ENCODE results near the gene NREP. TPM values are rescaled to one million over a fixed set of nuclear protein-coding genes. Genes with fewer than 3 reads are reported as not detected.

Gene NREP, protein sequence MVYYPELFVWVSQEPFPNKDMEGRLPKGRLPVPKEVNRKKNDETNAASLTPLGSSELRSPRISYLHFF
- 1 to 10 TPM; 4.6 to 7.5 TPM for polyA plus RNA-seq

DNA sequence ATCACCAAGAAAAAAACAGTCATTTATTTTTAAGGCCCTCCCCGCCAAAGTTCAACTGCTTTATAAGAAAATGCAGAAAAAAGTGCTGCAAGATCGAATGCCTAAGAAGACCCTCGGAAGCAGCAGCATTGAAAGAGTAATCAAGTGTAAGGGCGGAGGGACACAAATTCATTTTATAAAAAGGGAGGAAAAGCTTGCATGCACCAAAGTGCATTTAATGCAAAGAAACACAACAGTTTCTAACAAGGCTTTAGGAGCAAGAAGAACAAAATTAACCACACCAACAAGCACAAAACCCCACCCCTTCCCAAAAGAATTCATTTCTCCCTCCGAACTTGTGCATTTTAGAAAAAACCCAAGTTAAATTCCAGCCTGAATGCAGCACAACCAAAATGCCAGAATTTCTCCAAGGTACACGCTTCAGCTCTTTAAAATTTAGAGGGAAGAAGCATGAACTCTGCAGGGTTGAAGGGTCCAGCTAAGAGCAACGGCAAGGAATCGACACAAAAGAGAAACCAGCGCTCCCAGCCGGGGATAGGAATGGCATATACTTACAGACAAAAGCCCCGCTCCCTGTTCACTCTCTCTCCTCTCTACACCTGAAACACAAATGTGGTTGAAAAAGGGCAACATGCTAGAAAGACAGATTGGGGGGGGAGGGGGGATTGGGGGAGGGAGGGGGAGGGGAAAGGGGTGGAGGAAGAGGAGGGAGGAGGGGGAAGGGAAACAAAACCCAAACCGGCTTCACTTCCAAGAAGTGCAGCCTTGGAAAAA lies at the start of gene NREP:
TSS of gene NREP (minus strand) at position 614 of the 774 bp plus-strand sequence. CDS start 1,422 bp downstream, outside the sequence.
- Histone ChIP-seq H3K4me1 (ENCODE audit: control insufficient read depth in 2 of 2, insufficient read depth in 2 of 2, low read length in 1 of 2) (no peaks in the 10 kb centered on the region), H3K36me3 (ENCODE audit: control insufficient read depth in 2 of 2, insufficient read depth in 2 of 2, low read length in 1 of 2) (no peaks in the 10 kb centered on the region)
- WGBS, 2 donors, result 4% methylated on average over 12 of the region's 12 CpGs

DNA sequence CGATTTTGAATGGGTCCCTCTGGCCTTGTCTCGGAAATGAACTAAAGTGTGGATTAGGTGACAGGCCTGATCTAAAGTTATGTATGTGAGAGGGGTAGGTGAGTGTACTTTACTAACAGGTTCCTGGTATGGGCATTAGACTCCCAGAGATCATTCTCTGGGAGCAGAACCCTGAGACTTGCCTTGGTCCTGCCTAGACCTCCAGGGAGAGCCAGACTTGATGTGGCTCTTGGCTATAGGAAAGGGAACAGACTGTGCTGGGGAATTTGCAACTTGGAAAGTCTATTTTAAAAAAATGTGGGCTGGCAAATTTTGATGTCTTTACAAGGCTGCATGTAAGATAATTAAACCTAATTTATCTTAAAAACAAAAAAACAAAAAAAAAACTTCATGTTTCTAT lies 49.8 kb upstream of the NREP start:
- no peaks in the 10 kb centered on the region for H3K9me3 ChIP-seq (ENCODE audit: control insufficient read depth in 2 of 2, insufficient read depth in 1 of 2, low read depth in 1 of 2, low read length in 1 of 2)
- H3K27me3 ChIP-seq (ENCODE audit: control insufficient read depth in 1 of 2, insufficient read depth in 2 of 2, low read length in 2 of 2), result no peaks in the 10 kb centered on the region
- H3K36me3 ChIP-seq (ENCODE audit: control insufficient read depth in 2 of 2, insufficient read depth in 2 of 2, low read length in 1 of 2), result no peaks in the 10 kb centered on the region
- WGBS, 2 donors, result 89 to 90% methylated on average over 2 of the region's 2 CpGs
- no peaks in the 10 kb centered on the region for H3K4me1 ChIP-seq (ENCODE audit: control insufficient read depth in 2 of 2, insufficient read depth in 2 of 2, low read length in 1 of 2)
- no peak overlapping the region for H3K4me3 ChIP-seq (ENCODE audit: low read depth in 1 of 2, low read length in 2 of 2)
- H3K27ac ChIP-seq (ENCODE audit: low read depth in 2 of 2, low read length in 1 of 2), result no peak overlapping the region

More for the DNA sequence above, at the start of gene NREP:
- Histone ChIP-seq H3K27ac (ENCODE audit: low read depth in 2 of 2, low read length in 1 of 2) (peak within 1 kb of the TSS; percentile 88), H3K27me3 (ENCODE audit: control insufficient read depth in 1 of 2, insufficient read depth in 2 of 2, low read length in 2 of 2) (no peaks in the 10 kb centered on the region), H3K4me3 (ENCODE audit: low read depth in 1 of 2, low read length in 2 of 2) (peak within 1 kb of the TSS; percentile 47 to 76), H3K9me3 (ENCODE audit: control insufficient read depth in 2 of 2, insufficient read depth in 1 of 2, low read depth in 1 of 2, low read length in 1 of 2) (no peaks in the 10 kb centered on the region)

GRCh38 chr5:111806156-111806555 lies 49.2 kb upstream of the NREP start:
- no peaks in the 10 kb centered on the region for H3K27me3 ChIP-seq (ENCODE audit: control insufficient read depth in 1 of 2, insufficient read depth in 2 of 2, low read length in 2 of 2)
- 83 to 89% methylated on average over 2 of the region's 2 CpGs for WGBS, 2 donors

GRCh38 chr5:111805071-111805470 lies 48.1 kb upstream of the NREP start:
- 90 to 91% methylated on average over 2 of the region's 2 CpGs for WGBS, 2 donors
- Histone ChIP-seq H3K27me3 (ENCODE audit: control insufficient read depth in 1 of 2, insufficient read depth in 2 of 2, low read length in 2 of 2) (no peaks in the 10 kb centered on the region), H3K4me1 (ENCODE audit: control insufficient read depth in 2 of 2, insufficient read depth in 2 of 2, low read length in 1 of 2) (no peaks in the 10 kb centered on the region), H3K36me3 (ENCODE audit: control insufficient read depth in 2 of 2, insufficient read depth in 2 of 2, low read length in 1 of 2) (no peaks in the 10 kb centered on the region), H3K9me3 (ENCODE audit: control insufficient read depth in 2 of 2, insufficient read depth in 1 of 2, low read depth in 1 of 2, low read length in 1 of 2) (no peaks in the 10 kb centered on the region), H3K4me3 (ENCODE audit: low read depth in 1 of 2, low read length in 2 of 2) (no peak overlapping the region), H3K27ac (ENCODE audit: low read depth in 2 of 2, low read length in 1 of 2) (no peak overlapping the region)

More at GRCh38 chr5:111806156-111806555, 49.2 kb upstream of the NREP start:
- H3K36me3 ChIP-seq (ENCODE audit: control insufficient read depth in 2 of 2, insufficient read depth in 2 of 2, low read length in 1 of 2), result no peaks in the 10 kb centered on the region
- H3K9me3 ChIP-seq (ENCODE audit: control insufficient read depth in 2 of 2, insufficient read depth in 1 of 2, low read depth in 1 of 2, low read length in 1 of 2), result no peaks in the 10 kb centered on the region
- no peak overlapping the region for H3K4me3 ChIP-seq (ENCODE audit: low read depth in 1 of 2, low read length in 2 of 2)
- H3K4me1 ChIP-seq (ENCODE audit: control insufficient read depth in 2 of 2, insufficient read depth in 2 of 2, low read length in 1 of 2), result no peaks in the 10 kb centered on the region
- no peak overlapping the region for H3K27ac ChIP-seq (ENCODE audit: low read depth in 2 of 2, low read length in 1 of 2)

- no peaks in the 10 kb centered on the region for H3K4me1 ChIP-seq (ENCODE audit: control insufficient read depth in 2 of 2, insufficient read depth in 2 of 2, low read length in 1 of 2)
- H3K9me3 ChIP-seq (ENCODE audit: control insufficient read depth in 2 of 2, insufficient read depth in 1 of 2, low read depth in 1 of 2, low read length in 1 of 2), result no peaks in the 10 kb centered on the region
- H3K27ac ChIP-seq (ENCODE audit: low read depth in 2 of 2, low read length in 1 of 2), result no peak overlapping the region
- 83 to 92% methylated on average over 3 of the region's 3 CpGs for WGBS, 2 donors
- H3K4me3 ChIP-seq (ENCODE audit: low read depth in 1 of 2, low read length in 2 of 2), result no peak overlapping the region
- no peaks in the 10 kb centered on the region for H3K36me3 ChIP-seq (ENCODE audit: control insufficient read depth in 2 of 2, insufficient read depth in 2 of 2, low read length in 1 of 2)
- H3K27me3 ChIP-seq (ENCODE audit: control insufficient read depth in 1 of 2, insufficient read depth in 2 of 2, low read length in 2 of 2), result no peaks in the 10 kb centered on the region
Measured at GRCh38 chr5:111800351-111800750, 43.4 kb upstream of the NREP start.

DNA sequence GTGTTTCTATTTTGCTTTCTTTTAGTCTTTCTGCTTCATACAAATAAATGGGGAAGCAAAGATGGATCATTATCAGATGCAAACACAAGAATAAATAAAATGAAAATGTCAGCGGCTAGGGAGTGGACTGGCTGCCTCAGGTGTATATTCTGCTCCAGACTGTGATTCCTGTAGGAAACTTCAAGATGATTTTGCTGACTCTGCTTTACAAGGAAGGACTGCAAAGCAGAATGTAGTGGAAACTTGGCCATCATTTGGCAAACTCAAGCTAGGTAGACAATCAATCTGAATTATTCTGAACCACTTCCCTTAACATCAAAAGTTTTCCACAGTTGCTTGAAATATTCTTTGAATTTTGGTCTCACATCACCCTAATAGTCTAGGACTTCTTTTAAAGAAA lies 38.1 kb upstream of the NREP start:
- Histone ChIP-seq H3K27ac (ENCODE audit: low read depth in 2 of 2, low read length in 1 of 2) (no peak overlapping the region), H3K4me3 (ENCODE audit: low read depth in 1 of 2, low read length in 2 of 2) (no peak overlapping the region), H3K4me1 (ENCODE audit: control insufficient read depth in 2 of 2, insufficient read depth in 2 of 2, low read length in 1 of 2) (no peaks in the 10 kb centered on the region), H3K27me3 (ENCODE audit: control insufficient read depth in 1 of 2, insufficient read depth in 2 of 2, low read length in 2 of 2) (no peaks in the 10 kb centered on the region), H3K36me3 (ENCODE audit: control insufficient read depth in 2 of 2, insufficient read depth in 2 of 2, low read length in 1 of 2) (no peaks in the 10 kb centered on the region), H3K9me3 (ENCODE audit: control insufficient read depth in 2 of 2, insufficient read depth in 1 of 2, low read depth in 1 of 2, low read length in 1 of 2) (no peaks in the 10 kb centered on the region)
- WGBS, 2 donors, result 81 to 84% methylated on average over 1 of the region's 1 CpG

GRCh38 chr5:111792471-111793058 lies 35.6 kb upstream of the NREP start:
- H3K27me3 ChIP-seq (ENCODE audit: control insufficient read depth in 1 of 2, insufficient read depth in 2 of 2, low read length in 2 of 2), result no peaks in the 10 kb centered on the region
- no peaks in the 10 kb centered on the region for H3K4me1 ChIP-seq (ENCODE audit: control insufficient read depth in 2 of 2, insufficient read depth in 2 of 2, low read length in 1 of 2)
- no peaks in the 10 kb centered on the region for H3K36me3 ChIP-seq (ENCODE audit: control insufficient read depth in 2 of 2, insufficient read depth in 2 of 2, low read length in 1 of 2)
- 67 to 77% methylated on average over 4 of the region's 4 CpGs for WGBS, 2 donors
- H3K4me3 ChIP-seq (ENCODE audit: low read depth in 1 of 2, low read length in 2 of 2), result no peak overlapping the region
- H3K27ac ChIP-seq (ENCODE audit: low read depth in 2 of 2, low read length in 1 of 2), result no peak overlapping the region
- no peaks in the 10 kb centered on the region for H3K9me3 ChIP-seq (ENCODE audit: control insufficient read depth in 2 of 2, insufficient read depth in 1 of 2, low read depth in 1 of 2, low read length in 1 of 2)

DNA sequence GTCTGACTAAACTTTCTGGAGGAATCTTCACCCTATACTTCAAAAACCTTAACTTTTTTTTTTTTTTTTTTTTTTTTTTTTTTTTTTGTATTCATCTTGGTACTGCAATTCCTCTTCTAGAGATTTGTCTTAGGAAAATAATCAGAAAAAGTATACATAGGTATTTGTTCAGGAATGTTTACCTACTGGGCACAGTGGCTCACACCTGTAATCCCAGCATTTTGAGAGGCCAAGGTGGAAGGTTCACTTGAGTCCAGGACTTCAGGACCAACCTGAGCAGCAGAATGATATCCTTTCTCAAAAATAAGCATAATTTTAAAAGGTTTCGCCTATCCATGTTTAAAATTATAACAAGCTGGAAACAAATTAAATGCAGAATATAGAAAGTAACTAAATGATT lies 33.3 kb upstream of the NREP start:
- H3K4me3 ChIP-seq (ENCODE audit: low read depth in 1 of 2, low read length in 2 of 2), result no peak overlapping the region
- WGBS, 2 donors, result 96 to 99% methylated on average over 1 of the region's 1 CpG
- no peak overlapping the region for H3K27ac ChIP-seq (ENCODE audit: low read depth in 2 of 2, low read length in 1 of 2)
- H3K9me3 ChIP-seq (ENCODE audit: control insufficient read depth in 2 of 2, insufficient read depth in 1 of 2, low read depth in 1 of 2, low read length in 1 of 2), result no peaks in the 10 kb centered on the region
- no peaks in the 10 kb centered on the region for H3K4me1 ChIP-seq (ENCODE audit: control insufficient read depth in 2 of 2, insufficient read depth in 2 of 2, low read length in 1 of 2)
- H3K36me3 ChIP-seq (ENCODE audit: control insufficient read depth in 2 of 2, insufficient read depth in 2 of 2, low read length in 1 of 2), result no peaks in the 10 kb centered on the region
- no peaks in the 10 kb centered on the region for H3K27me3 ChIP-seq (ENCODE audit: control insufficient read depth in 1 of 2, insufficient read depth in 2 of 2, low read length in 2 of 2)

GRCh38 chr5:111787006-111787405 lies 30.0 kb upstream of the NREP start:
- H3K27me3 ChIP-seq (ENCODE audit: control insufficient read depth in 1 of 2, insufficient read depth in 2 of 2, low read length in 2 of 2), result no peaks in the 10 kb centered on the region
- no peaks in the 10 kb centered on the region for H3K4me1 ChIP-seq (ENCODE audit: control insufficient read depth in 2 of 2, insufficient read depth in 2 of 2, low read length in 1 of 2)
- H3K36me3 ChIP-seq (ENCODE audit: control insufficient read depth in 2 of 2, insufficient read depth in 2 of 2, low read length in 1 of 2), result no peaks in the 10 kb centered on the region
- no peak overlapping the region for H3K4me3 ChIP-seq (ENCODE audit: low read depth in 1 of 2, low read length in 2 of 2)
- no peak overlapping the region for H3K27ac ChIP-seq (ENCODE audit: low read depth in 2 of 2, low read length in 1 of 2)
- H3K9me3 ChIP-seq (ENCODE audit: control insufficient read depth in 2 of 2, insufficient read depth in 1 of 2, low read depth in 1 of 2, low read length in 1 of 2), result no peaks in the 10 kb centered on the region

All from esophagus (tissue), 2 donors.